ENCODE measurements around the gene INVS. TPM values are rescaled to one million over a fixed set of nuclear protein-coding genes. Genes with fewer than 3 reads are reported as not detected.
"Not testable (repeated sequence)": the region's sequence is repeated elsewhere in the genome, so short reads cannot be mapped to it uniquely, and the experiment has no call there.

INVS gene
- total RNA-seq, 2 experiments from 2014 or later, result 30.7 to 36.7 TPM

- H3K9me3 ChIP-seq (ENCODE audit: low read length), result peaks cover 25% of the 10 kb centered on the region; the same call in 1 of the 2 replicates
- peaks cover 31% of the 10 kb centered on the region for H3K4me1 ChIP-seq (ENCODE audit: insufficient read depth, low read length, poor library complexity, severe bottlenecking)
- H3K4me2 ChIP-seq (ENCODE audit: low read length), result no peak overlapping the region
- H3K36me3 ChIP-seq (ENCODE audit: insufficient read depth, low read length), result peaks cover 72% of the 10 kb centered on the region
- ChIA-PET CTCF (ENCODE audit: unreplicated experiment) (interaction anchor here (1.1 kb wide), 1 partner anchor 8 kb away, joined by 3 read pairs; no protein-coding TSS in a partner anchor), POLR2A (interaction anchor here (1.6 kb wide), 1 partner anchor 10 kb away, joined by 6 read pairs; no protein-coding TSS in a partner anchor)
- H4K20me1 ChIP-seq (ENCODE audit: insufficient read depth, low read length), result no peaks in the 10 kb centered on the region
- intact Hi-C loops (cut with micrococcal nuclease; ENCODE audit: unreplicated experiment), result no loop called here
- TF ChIP-seq, protein P1, sequence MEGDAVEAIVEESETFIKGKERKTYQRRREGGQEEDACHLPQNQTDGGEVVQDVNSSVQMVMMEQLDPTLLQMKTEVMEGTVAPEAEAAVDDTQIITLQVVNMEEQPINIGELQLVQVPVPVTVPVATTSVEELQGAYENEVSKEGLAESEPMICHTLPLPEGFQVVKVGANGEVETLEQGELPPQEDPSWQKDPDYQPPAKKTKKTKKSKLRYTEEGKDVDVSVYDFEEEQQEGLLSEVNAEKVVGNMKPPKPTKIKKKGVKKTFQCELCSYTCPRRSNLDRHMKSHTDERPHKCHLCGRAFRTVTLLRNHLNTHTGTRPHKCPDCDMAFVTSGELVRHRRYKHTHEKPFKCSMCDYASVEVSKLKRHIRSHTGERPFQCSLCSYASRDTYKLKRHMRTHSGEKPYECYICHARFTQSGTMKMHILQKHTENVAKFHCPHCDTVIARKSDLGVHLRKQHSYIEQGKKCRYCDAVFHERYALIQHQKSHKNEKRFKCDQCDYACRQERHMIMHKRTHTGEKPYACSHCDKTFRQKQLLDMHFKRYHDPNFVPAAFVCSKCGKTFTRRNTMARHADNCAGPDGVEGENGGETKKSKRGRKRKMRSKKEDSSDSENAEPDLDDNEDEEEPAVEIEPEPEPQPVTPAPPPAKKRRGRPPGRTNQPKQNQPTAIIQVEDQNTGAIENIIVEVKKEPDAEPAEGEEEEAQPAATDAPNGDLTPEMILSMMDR (conservative IDR thresholded peaks at IDR 0.05; ENCODE audit: low read length), result no peak
- TF ChIP-seq EZH2phosphoT487 (IDR thresholded peaks at IDR 0.05; ENCODE audit: borderline replicate concordance, low read depth, low read length), result no peak
- no peak overlapping the region for H2AFZ ChIP-seq (ENCODE audit: low read length)
- H3K27ac ChIP-seq (ENCODE audit: low read depth, low read length, poor library complexity, severe bottlenecking), result no peak overlapping the region
- no peak for DNase-seq (ENCODE audit: low spot score)
- no peaks in the 10 kb centered on the region for H3K9me2 ChIP-seq (ENCODE audit: insufficient read depth, low read length)
- BruUV-seq (replicated peaks), result no TSS peak
- peaks cover 94% of the 10 kb centered on the region for H3K79me2 ChIP-seq (ENCODE audit: insufficient read depth, low read depth, low read length)
- H3K4me3 ChIP-seq (ENCODE audit: low read depth, low read length, poor library complexity, severe bottlenecking), result no peak overlapping the region
These were observed 24.9 kb upstream of the INVS start for GRCh38 chr9:100074093-100074492.

GRCh38 chr9:100074989-100075388 lies 24.1 kb upstream of the INVS start:
- Histone ChIP-seq H3K9me2 (ENCODE audit: insufficient read depth, low read length) (no peaks in the 10 kb centered on the region), H3K4me1 (ENCODE audit: insufficient read depth, low read length, poor library complexity, severe bottlenecking) (peaks cover 40% of the 10 kb centered on the region), H3K4me2 (ENCODE audit: low read length) (no peak overlapping the region), H4K20me1 (ENCODE audit: insufficient read depth, low read length) (no peaks in the 10 kb centered on the region), H3K4me3 (ENCODE audit: low read depth, low read length, poor library complexity, severe bottlenecking) (no peak overlapping the region), H3K27ac (ENCODE audit: low read depth, low read length, poor library complexity, severe bottlenecking) (no peak overlapping the region), H3K79me2 (ENCODE audit: insufficient read depth, low read depth, low read length) (peaks cover 95% of the 10 kb centered on the region), H3K36me3 (ENCODE audit: insufficient read depth, low read length) (peaks cover 67% of the 10 kb centered on the region), H3K9me3 (ENCODE audit: low read length) (peaks cover 20% of the 10 kb centered on the region; the same call in 1 of the 2 replicates), H2AFZ (ENCODE audit: low read length) (no peak overlapping the region)
- POLR2A ChIA-PET, result interaction anchor here (1.8 kb wide), 1 partner anchor 12 kb away, joined by 8 read pairs; no protein-coding TSS in a partner anchor
- no TSS peak for BruUV-seq (replicated peaks)
- DNase-seq (ENCODE audit: low spot score), result no peak
- TF ChIP-seq, protein P1 (conservative IDR thresholded peaks at IDR 0.05; ENCODE audit: low read length), result no peak
- no peak for TF ChIP-seq EZH2phosphoT487 (IDR thresholded peaks at IDR 0.05; ENCODE audit: borderline replicate concordance, low read depth, low read length)
- intact Hi-C loops (cut with micrococcal nuclease; ENCODE audit: unreplicated experiment), result no loop called here
- CTCF ChIA-PET (ENCODE audit: unreplicated experiment), result interaction anchor here (1.1 kb wide), 1 partner anchor 9 kb away, joined by 3 read pairs; no protein-coding TSS in a partner anchor

DNA sequence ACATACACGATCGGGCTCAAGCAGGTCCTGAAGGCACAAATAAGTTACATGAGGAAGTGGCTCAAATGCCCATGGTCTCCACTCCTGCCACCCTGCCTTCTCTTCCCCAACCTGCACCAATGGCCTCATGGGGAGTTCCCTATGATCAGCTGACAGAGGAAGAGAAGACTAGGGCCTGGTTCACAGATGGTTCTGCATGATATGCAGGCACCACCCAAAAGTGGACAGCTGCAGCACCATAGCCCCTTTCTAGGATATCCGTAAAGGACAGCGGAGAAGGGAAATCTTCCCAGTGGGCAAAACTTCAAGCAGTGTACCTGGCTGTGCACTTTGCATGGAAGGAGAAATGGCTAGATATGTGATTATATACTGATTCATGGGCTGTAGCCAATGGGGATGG lies 22.8 kb upstream of the INVS start:
- intact Hi-C loops (cut with micrococcal nuclease; ENCODE audit: unreplicated experiment); DNase-seq (ENCODE audit: low spot score); H4K20me1 ChIP-seq (ENCODE audit: insufficient read depth, low read length); H3K4me2 ChIP-seq (ENCODE audit: low read length); H3K9me2 ChIP-seq (ENCODE audit: insufficient read depth, low read length); H3K27ac ChIP-seq (ENCODE audit: low read depth, low read length, poor library complexity, severe bottlenecking); H2AFZ ChIP-seq (ENCODE audit: low read length); CTCF ChIA-PET (ENCODE audit: unreplicated experiment); H3K4me3 ChIP-seq (ENCODE audit: low read depth, low read length, poor library complexity, severe bottlenecking); BruUV-seq (replicated peaks): not testable (repeated sequence)
- peaks cover 13% of the 10 kb centered on the region; the same call in 1 of the 2 replicates for H3K9me3 ChIP-seq (ENCODE audit: low read length)
- H3K36me3 ChIP-seq (ENCODE audit: insufficient read depth, low read length), result peaks cover 59% of the 10 kb centered on the region
- H3K4me1 ChIP-seq (ENCODE audit: insufficient read depth, low read length, poor library complexity, severe bottlenecking), result peaks cover 40% of the 10 kb centered on the region
- POLR2A ChIA-PET, result interaction anchor here (1.8 kb wide), 1 partner anchor 13 kb away, joined by 8 read pairs; no protein-coding TSS in a partner anchor
- peaks cover 95% of the 10 kb centered on the region for H3K79me2 ChIP-seq (ENCODE audit: insufficient read depth, low read depth, low read length)

Data from OCI-LY7 (cell line).